Measurements from ENCODE around the gene DNASE1. TPM values are rescaled to one million over a fixed set of nuclear protein-coding genes. Genes with fewer than 3 reads are reported as not detected.

The DNASE1 gene
- polyA plus RNA-seq, 1 experiment: 8.0 TPM

- no peak for DNase-seq (ENCODE audit: low read depth, low spot score)
Measured at GRCh38 chr16:3681206-3681605, 26.7 kb downstream of the DNASE1 start.

DNA sequence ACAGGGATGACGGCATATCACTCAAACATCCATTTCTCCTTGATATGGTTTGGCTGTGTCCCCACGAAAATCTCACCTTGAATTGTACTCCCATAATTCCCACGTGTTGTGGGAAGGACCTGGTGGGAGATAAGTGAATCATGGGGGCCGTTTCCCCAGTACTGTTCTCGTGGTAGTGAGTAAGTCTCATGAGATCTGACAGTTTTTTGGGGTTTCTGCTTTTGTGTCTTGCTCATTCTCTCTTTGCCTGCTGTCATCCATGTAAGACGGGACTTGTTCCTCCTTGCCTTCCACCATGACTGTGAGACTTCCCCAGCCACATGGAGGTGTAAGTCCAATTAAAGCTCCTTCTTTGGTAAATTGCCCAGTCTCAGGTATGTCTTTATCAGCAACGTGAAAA lies 32.5 kb downstream of the DNASE1 start:
- POLR2A ChIA-PET: no interaction called here
- H3K4me3 ChIP-seq (ENCODE audit: low read depth, low read length): no peak overlapping the region
- no peak overlapping the region for H3K27ac ChIP-seq (ENCODE audit: low read depth, low read length)
- no peaks in the 10 kb centered on the region for H3K9me3 ChIP-seq (ENCODE audit: control insufficient read depth, insufficient read depth, low read length)
- TF ChIP-seq CTCF (IDR thresholded peaks at IDR 0.05; ENCODE audit: low read depth, low read length): no peak
- no peaks in the 10 kb centered on the region for H3K27me3 ChIP-seq (ENCODE audit: control insufficient read depth, insufficient read depth, low read length)
- CTCF ChIA-PET: interaction anchor here (0.7 kb wide), 1 partner anchor 229 kb away, joined by 3 read pairs; no protein-coding TSS in a partner anchor
- DNase-seq (ENCODE audit: low read depth, low spot score): no peak

More at GRCh38 chr16:3681206-3681605, 26.7 kb downstream of the DNASE1 start:
- no peak for TF ChIP-seq CTCF (IDR thresholded peaks at IDR 0.05; ENCODE audit: low read depth, low read length)
- POLR2A ChIA-PET: no interaction called here
- H3K9me3 ChIP-seq (ENCODE audit: control insufficient read depth, insufficient read depth, low read length): no peaks in the 10 kb centered on the region
- H3K27ac ChIP-seq (ENCODE audit: low read depth, low read length): no peak overlapping the region
- no peaks in the 10 kb centered on the region for H3K27me3 ChIP-seq (ENCODE audit: control insufficient read depth, insufficient read depth, low read length)
- CTCF ChIA-PET: interaction anchor here (0.8 to 2.4 kb wide), 3 partner anchors 9 to 25 kb away, joined by 3 to 19 read pairs (median 3); no protein-coding TSS in a partner anchor
- H3K4me3 ChIP-seq (ENCODE audit: low read depth, low read length): no peak overlapping the region

GRCh38 chr16:3687792-3688191 lies 33.3 kb downstream of the DNASE1 start:
- Histone ChIP-seq H3K9me3 (ENCODE audit: control insufficient read depth, insufficient read depth, low read length) (no peaks in the 10 kb centered on the region), H3K4me3 (ENCODE audit: low read depth, low read length) (no peak overlapping the region), H3K27me3 (ENCODE audit: control insufficient read depth, insufficient read depth, low read length) (no peaks in the 10 kb centered on the region), H3K27ac (ENCODE audit: low read depth, low read length) (no peak overlapping the region)
- no peak for DNase-seq (ENCODE audit: low read depth, low spot score)
- ChIA-PET CTCF (no interaction called here), POLR2A (no interaction called here)
- TF ChIP-seq CTCF (IDR thresholded peaks at IDR 0.05; ENCODE audit: low read depth, low read length): no peak

DNA sequence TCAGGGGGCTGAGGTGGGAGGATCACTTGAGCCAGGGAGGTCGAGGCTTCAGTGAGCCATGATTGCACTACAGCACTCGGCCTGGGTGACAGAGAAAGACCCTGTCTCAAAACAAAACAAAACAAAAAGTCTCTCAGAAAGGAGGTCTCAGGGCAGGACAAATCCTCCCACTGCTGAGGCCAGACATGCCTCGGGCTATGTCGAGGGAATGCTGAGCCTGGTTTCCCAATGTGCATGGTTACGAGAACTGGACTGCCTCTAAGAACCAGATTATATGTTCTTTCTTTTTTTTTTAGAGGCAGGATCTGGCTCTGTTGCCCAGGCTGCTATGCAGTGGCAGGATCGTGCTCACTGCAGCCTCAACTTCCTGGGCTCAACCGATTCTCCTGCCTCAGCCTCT lies 35.2 kb downstream of the DNASE1 start:
- H3K27me3 ChIP-seq (ENCODE audit: control insufficient read depth, insufficient read depth, low read length): no peaks in the 10 kb centered on the region
- no peak for DNase-seq (ENCODE audit: low read depth, low spot score)
- POLR2A ChIA-PET: interaction anchor here (0.7 to 1.5 kb wide), 3 partner anchors 28 to 317 kb away, joined by 3 to 6 read pairs (median 4); partner anchors contain the start of genes NAA60, TRAP1 and ZNF597
- TF ChIP-seq CTCF (IDR thresholded peaks at IDR 0.05; ENCODE audit: low read depth, low read length): no peak
- CTCF ChIA-PET: interaction anchor here (0.5 to 1.9 kb wide), 20 partner anchors 8 to 539 kb away, joined by 3 to 19 read pairs (median 4); no protein-coding TSS in a partner anchor
- H3K9me3 ChIP-seq (ENCODE audit: control insufficient read depth, insufficient read depth, low read length): no peaks in the 10 kb centered on the region
- peak overlapping the region; percentile 39 for H3K27ac ChIP-seq (ENCODE audit: low read depth, low read length)
- H3K4me3 ChIP-seq (ENCODE audit: low read depth, low read length): no peak overlapping the region

DNA sequence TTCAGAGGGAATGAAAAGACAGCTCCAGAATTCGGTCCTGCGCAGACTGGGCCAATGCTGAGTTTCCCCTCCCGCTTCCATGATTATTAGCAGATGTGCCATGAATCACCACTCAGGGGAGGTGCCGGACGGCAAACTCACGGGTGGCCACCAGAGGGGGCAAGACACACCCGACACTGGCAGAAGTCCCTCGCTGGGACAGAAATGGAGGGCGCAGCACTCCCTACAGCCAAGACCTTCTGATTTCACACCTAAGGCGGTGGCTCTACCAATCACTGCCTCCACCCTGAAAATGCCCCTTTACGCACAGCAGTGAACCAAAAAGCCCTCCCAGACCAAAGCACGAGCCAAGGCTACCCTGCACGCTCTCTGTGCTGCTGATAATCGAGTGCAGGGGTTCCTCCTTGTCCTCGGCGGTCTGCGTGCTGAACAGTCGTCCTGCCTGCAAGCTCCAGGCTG lies 36.0 kb downstream of the DNASE1 start:
- Histone ChIP-seq H3K9me3 (ENCODE audit: control insufficient read depth, insufficient read depth, low read length) (no peaks in the 10 kb centered on the region), H3K27me3 (ENCODE audit: control insufficient read depth, insufficient read depth, low read length) (no peaks in the 10 kb centered on the region), H3K4me3 (ENCODE audit: low read depth, low read length) (peak overlapping the region; percentile 44), H3K27ac (ENCODE audit: low read depth, low read length) (peak overlapping the region; percentile 61)
- peak; percentile 86 for DNase-seq (ENCODE audit: low read depth, low spot score)
- peak; percentile 92 for TF ChIP-seq CTCF (IDR thresholded peaks at IDR 0.05; ENCODE audit: low read depth, low read length)
- ChIA-PET POLR2A (interaction anchor here (0.7 to 1.5 kb wide), 3 partner anchors 27 to 316 kb away, joined by 3 to 6 read pairs (median 4); partner anchors contain the start of genes NAA60, TRAP1 and ZNF597), CTCF (interaction anchor here (0.5 to 1.9 kb wide), 23 partner anchors 8 to 539 kb away, joined by 3 to 19 read pairs (median 4); no protein-coding TSS in a partner anchor)

Data from AG04450 (cell line).